ENCODE results near the gene CEMP1. TPM values are rescaled to one million over a fixed set of nuclear protein-coding genes. Genes with fewer than 3 reads are reported as not detected.

The CEMP1 gene
- total RNA-seq, 1 donor from 2014 or later, result not detected

GRCh38 chr16:2511128-2511800 is 19.9 kb downstream of the CEMP1 start:
- DNase-seq (ENCODE audit: low spot score), result peak; percentile 91
- ATAC-seq, result peak; percentile 53
- intact Hi-C loops (cut with DNase I), result no loop called here

GRCh38 chr16:2508722-2509400 is 22.3 kb downstream of the CEMP1 start:
- intact Hi-C loops (cut with DNase I), result no loop called here
- DNase-seq (ENCODE audit: low spot score), result no peak
- no peak for ATAC-seq

GRCh38 chr16:2507665-2508064 is 23.5 kb downstream of the CEMP1 start:
- ATAC-seq, result peak; percentile 56
- intact Hi-C loops (cut with DNase I), result no loop called here
- DNase-seq (ENCODE audit: low spot score), result peak; percentile 69

GRCh38 chr16:2507052-2507659 is 24.1 kb downstream of the CEMP1 start:
- DNase-seq (ENCODE audit: low spot score), result no peak
- peak; percentile 42 for ATAC-seq
- intact Hi-C loops (cut with DNase I), result no loop called here

- ATAC-seq, result no peak
- intact Hi-C loops (cut with DNase I), result no loop called here
Observed at GRCh38 chr16:2505695-2506094, 25.5 kb downstream of the CEMP1 start.

GRCh38 chr16:2501946-2502895 is 29.0 kb downstream of the CEMP1 start:
- intact Hi-C loops (cut with DNase I), result loop anchor here (5.0 kb wide), 1 partner anchor 160 kb away; the partner anchor contains the start of gene ABCA3
- ATAC-seq (peak; percentile 11), DNase-seq (ENCODE audit: low spot score) (peak; percentile 60)

More at GRCh38 chr16:2505695-2506094, 25.5 kb downstream of the CEMP1 start:
- no peak for DNase-seq (ENCODE audit: low spot score)

GRCh38 chr16:2500918-2501750 is 30.1 kb downstream of the CEMP1 start:
- intact Hi-C loops (cut with DNase I), result loop anchor here (5.0 kb wide), 1 partner anchor 159 kb away; the partner anchor contains the start of gene ABCA3
- ATAC-seq, result peak; percentile 92
- DNase-seq (ENCODE audit: low spot score), result peak; percentile 92

- intact Hi-C loops (cut with DNase I), result loop anchor here (5.0 kb wide), 1 partner anchor 158 kb away; the partner anchor contains the start of gene ABCA3
- ATAC-seq (no peak), DNase-seq (ENCODE audit: low spot score) (no peak)
Observed at GRCh38 chr16:2500430-2500917, 30.7 kb downstream of the CEMP1 start.

GRCh38 chr16:2499890-2500429 is 31.2 kb downstream of the CEMP1 start:
- DNase-seq (ENCODE audit: low spot score) (no peak), ATAC-seq (no peak)
- intact Hi-C loops (cut with DNase I), result loop anchor here (5.0 kb wide), 1 partner anchor 158 kb away; the partner anchor contains the start of gene ABCA3

- no peak for DNase-seq (ENCODE audit: low spot score)
- intact Hi-C loops (cut with DNase I), result no loop called here
- no peak for ATAC-seq
Observed at GRCh38 chr16:2499454-2499853, 31.8 kb downstream of the CEMP1 start.

- intact Hi-C loops (cut with DNase I), result no loop called here
Observed at GRCh38 chr16:2498531-2499253, 32.5 kb downstream of the CEMP1 start.

GRCh38 chr16:2497695-2498484 is 33.3 kb downstream of the CEMP1 start:
- DNase-seq (ENCODE audit: low spot score) (no peak), ATAC-seq (no peak)
- intact Hi-C loops (cut with DNase I), result no loop called here

More at GRCh38 chr16:2498531-2499253, 32.5 kb downstream of the CEMP1 start:
- DNase-seq (ENCODE audit: low spot score) (no peak), ATAC-seq (no peak)

GRCh38 chr16:2497116-2497630 is 34.0 kb downstream of the CEMP1 start:
- no peak for DNase-seq (ENCODE audit: low spot score)
- no peak for ATAC-seq
- intact Hi-C loops (cut with DNase I), result no loop called here

- DNase-seq (ENCODE audit: low spot score) (no peak), ATAC-seq (no peak)
- intact Hi-C loops (cut with DNase I), result no loop called here
Observed at GRCh38 chr16:2496223-2497115, 34.7 kb downstream of the CEMP1 start.

- intact Hi-C loops (cut with DNase I), result no loop called here
- no peak for ATAC-seq
- no peak for DNase-seq (ENCODE audit: low spot score)
Observed at GRCh38 chr16:2495041-2495440, 36.2 kb downstream of the CEMP1 start.

Data from sciatic nerve (tissue), 2 donors.